Measurements from ENCODE around the gene EIF3D. TPM values are rescaled to one million over a fixed set of nuclear protein-coding genes. Genes with fewer than 3 reads are reported as not detected.
"Not testable (repeated sequence)": the region's sequence is repeated elsewhere in the genome, so short reads cannot be mapped to it uniquely, and the experiment has no call there.

EIF3D gene
- total and polyA plus RNA-seq, 7 experiments from 2014 or later: 163 to 257 (median 222) TPM

GRCh38 chr22:36528341-36528740 lies 625 bp downstream of the EIF3D start:
- peaks cover 13 to 27% (median 24%) of the 10 kb centered on the region in 5 donors for H3K36me3 Mint-ChIP-seq

GRCh38 chr22:36522662-36523061 lies 6.3 kb downstream of the EIF3D start:
- H3K4me1 Mint-ChIP-seq: peaks cover 2 to 19% (median 16%) of the 10 kb centered on the region in 7 donors
- ChIA-PET CTCF (interaction anchor here (0.6 to 1.0 kb wide), 2 partner anchors 9 to 37 kb away, joined by 3 read pairs; no protein-coding TSS in a partner anchor), POLR2A (no interaction called here)
- peaks cover 0 to 3% (median 0%) of the 10 kb centered on the region in 11 donors for H3K9me3 Mint-ChIP-seq
- no peaks in the 10 kb centered on the region for H3K27me3 Mint-ChIP-seq
- H3K4me3 ChIP-seq (ENCODE audit: low read length): no peak overlapping the region
- H3K36me3 Mint-ChIP-seq: peaks cover 10 to 62% (median 41%) of the 10 kb centered on the region in 5 donors
- intact Hi-C loops (cut with micrococcal nuclease): loop anchor here in 1 of 2 donors (10.0 kb wide), 1 partner anchor 962 kb away; the partner anchor contains the start of gene MFNG
- H3K27ac ChIP-seq (ENCODE audit: low read depth, low read length): no peak overlapping the region
- no peak for ATAC-seq
- peaks cover 33 to 93% (median 50%) of the 10 kb centered on the region in 3 experiments for H3K36me3 ChIP-seq (ENCODE audit: control insufficient read depth in 2 of 3, insufficient read depth in 3 of 3, low read length in 3 of 3)
- no peak overlapping the region for H3K4me3 Mint-ChIP-seq
- no peak for DNase-seq
- no peaks in the 10 kb centered on the region for H3K27me3 ChIP-seq (ENCODE audit: control insufficient read depth in 2 of 2, insufficient read depth in 2 of 2, low read length in 2 of 2)
- peaks cover under 1% of the 10 kb centered on the region in 2 donors for H3K4me1 ChIP-seq (ENCODE audit: control insufficient read depth in 2 of 2, insufficient read depth in 2 of 2, low read length in 2 of 2)
- no peak overlapping the region for H3K27ac Mint-ChIP-seq
- H3K9me3 ChIP-seq (ENCODE audit: control insufficient read depth in 2 of 3, low read length in 3 of 3): no peaks in the 10 kb centered on the region

More at GRCh38 chr22:36528341-36528740, 625 bp downstream of the EIF3D start:
- DNase-seq: peak in 1 of 9 donors; percentile 27
- Histone ChIP-seq H3K4me3 (ENCODE audit: low read length) (peak overlapping the region; percentile 81), H3K27ac (ENCODE audit: low read depth, low read length) (peak overlapping the region; percentile 88), H3K4me1 (ENCODE audit: control insufficient read depth in 2 of 2, insufficient read depth in 2 of 2, low read length in 2 of 2) (peaks cover 4 to 12% of the 10 kb centered on the region in 2 donors), H3K27me3 (ENCODE audit: control insufficient read depth in 2 of 2, insufficient read depth in 2 of 2, low read length in 2 of 2) (no peaks in the 10 kb centered on the region), H3K36me3 (ENCODE audit: control insufficient read depth in 2 of 3, insufficient read depth in 3 of 3, low read length in 3 of 3) (peaks cover 11 to 36% (median 22%) of the 10 kb centered on the region in 3 experiments), H3K9me3 (ENCODE audit: control insufficient read depth in 2 of 3, low read length in 3 of 3) (no peaks in the 10 kb centered on the region)
- CTCF ChIA-PET: interaction anchor here (0.6 to 0.7 kb wide), 2 partner anchors 40 to 867 kb away, joined by 3 to 5 read pairs; no protein-coding TSS in a partner anchor
- Mint-ChIP-seq H3K4me1 (peaks cover 10 to 23% (median 21%) of the 10 kb centered on the region in 7 donors), H3K4me3 (peak overlapping the region; percentile 78 to 98 (median 96)), H3K9me3 (peaks cover 0 to 4% (median 0%) of the 10 kb centered on the region in 11 donors), H3K27me3 (peaks cover 0 to 4% (median 0%) of the 10 kb centered on the region in 5 donors), H3K27ac (peak overlapping the region; percentile 94 to 99 (median 98))
- intact Hi-C loops (cut with micrococcal nuclease): loop anchor here (2.0 to 10.0 kb wide), 6 partner anchors 140 to 1228 kb away; partner anchors contain the start of genes GGA1 (in 1 of the 2) and MFNG (in 1 of the 2)
- no peak for ATAC-seq
- POLR2A ChIA-PET: interaction anchor here (1.1 to 3.3 kb wide), 6 partner anchors 17 to 367 kb away, joined by 3 to 22 read pairs (median 7); partner anchors contain the start of genes FOXRED2, IFT27 and TXN2

- Mint-ChIP-seq H3K4me3 (no peak overlapping the region), H3K4me1 (peaks cover 0 to 9% (median under 1%) of the 10 kb centered on the region in 7 donors), H3K27ac (no peak overlapping the region), H3K9me3 (peaks cover 0 to 3% (median 0%) of the 10 kb centered on the region in 11 donors), H3K36me3 (peaks cover 18 to 71% (median 47%) of the 10 kb centered on the region in 5 donors), H3K27me3 (no peaks in the 10 kb centered on the region)
- Histone ChIP-seq H3K27me3 (ENCODE audit: control insufficient read depth in 2 of 2, insufficient read depth in 2 of 2, low read length in 2 of 2) (no peaks in the 10 kb centered on the region), H3K27ac (ENCODE audit: low read depth, low read length) (no peak overlapping the region), H3K36me3 (ENCODE audit: control insufficient read depth in 2 of 3, insufficient read depth in 3 of 3, low read length in 3 of 3) (peaks cover 47 to 100% (median 62%) of the 10 kb centered on the region in 3 experiments), H3K4me3 (ENCODE audit: low read length) (no peak overlapping the region), H3K9me3 (ENCODE audit: control insufficient read depth in 2 of 3, low read length in 3 of 3) (no peaks in the 10 kb centered on the region), H3K4me1 (ENCODE audit: control insufficient read depth in 2 of 2, insufficient read depth in 2 of 2, low read length in 2 of 2) (no peaks in the 10 kb centered on the region)
- POLR2A ChIA-PET: interaction anchor here (0.6 kb wide), 1 partner anchor 141 kb away, joined by 3 read pairs; no protein-coding TSS in a partner anchor
- no peak for DNase-seq
- CTCF ChIA-PET: interaction anchor here (1.5 kb wide), 1 partner anchor 10 kb away, joined by 3 read pairs; no protein-coding TSS in a partner anchor
- no peak for ATAC-seq
- intact Hi-C loops (cut with micrococcal nuclease): loop anchor here in 1 of 2 donors (10.0 kb wide), 1 partner anchor 964 kb away; the partner anchor contains the start of gene MFNG
These were observed 8.5 kb downstream of the EIF3D start for GRCh38 chr22:36520423-36520822.

GRCh38 chr22:36519906-36520305 lies 9.1 kb downstream of the EIF3D start:
- H3K27ac ChIP-seq (ENCODE audit: low read depth, low read length); DNase-seq; H3K9me3 ChIP-seq (ENCODE audit: control insufficient read depth in 2 of 3, low read length in 3 of 3); ATAC-seq; H3K4me1 ChIP-seq (ENCODE audit: control insufficient read depth in 2 of 2, insufficient read depth in 2 of 2, low read length in 2 of 2); H3K27me3 ChIP-seq (ENCODE audit: control insufficient read depth in 2 of 2, insufficient read depth in 2 of 2, low read length in 2 of 2); H3K27me3 Mint-ChIP-seq; H3K9me3 Mint-ChIP-seq; H3K4me3 Mint-ChIP-seq; H3K4me3 ChIP-seq (ENCODE audit: low read length); H3K27ac Mint-ChIP-seq; POLR2A ChIA-PET; H3K4me1 Mint-ChIP-seq: not testable (repeated sequence)
- H3K36me3 Mint-ChIP-seq: peaks cover 17 to 70% (median 47%) of the 10 kb centered on the region in 5 donors
- intact Hi-C loops (cut with micrococcal nuclease): loop anchor here in 1 of 2 donors (10.0 kb wide), 1 partner anchor 965 kb away; the partner anchor contains the start of gene MFNG
- peaks cover 46 to 100% (median 57%) of the 10 kb centered on the region in 3 experiments for H3K36me3 ChIP-seq (ENCODE audit: control insufficient read depth in 2 of 3, insufficient read depth in 3 of 3, low read length in 3 of 3)
- CTCF ChIA-PET: interaction anchor here (1.5 kb wide), 1 partner anchor 9 kb away, joined by 3 read pairs; no protein-coding TSS in a partner anchor

- peak overlapping the region in 1 of 9 donors; percentile 72 for H3K27ac Mint-ChIP-seq
- H3K36me3 Mint-ChIP-seq: peaks cover 31 to 72% (median 50%) of the 10 kb centered on the region in 5 donors
- H3K9me3 Mint-ChIP-seq: no peaks in the 10 kb centered on the region
- Histone ChIP-seq H3K36me3 (ENCODE audit: control insufficient read depth in 2 of 3, insufficient read depth in 3 of 3, low read length in 3 of 3) (peaks cover 34 to 92% (median 52%) of the 10 kb centered on the region in 3 experiments), H3K27me3 (ENCODE audit: control insufficient read depth in 2 of 2, insufficient read depth in 2 of 2, low read length in 2 of 2) (no peaks in the 10 kb centered on the region), H3K4me3 (ENCODE audit: low read length) (no peak overlapping the region), H3K4me1 (ENCODE audit: control insufficient read depth in 2 of 2, insufficient read depth in 2 of 2, low read length in 2 of 2) (no peaks in the 10 kb centered on the region), H3K27ac (ENCODE audit: low read depth, low read length) (no peak overlapping the region), H3K9me3 (ENCODE audit: control insufficient read depth in 2 of 3, low read length in 3 of 3) (no peaks in the 10 kb centered on the region)
- ChIA-PET CTCF (no interaction called here), POLR2A (no interaction called here)
- intact Hi-C loops (cut with micrococcal nuclease): no loop called here
- DNase-seq (no peak), ATAC-seq (no peak)
- no peaks in the 10 kb centered on the region for H3K27me3 Mint-ChIP-seq
- peaks cover 4 to 13% (median 7%) of the 10 kb centered on the region in 7 donors for H3K4me1 Mint-ChIP-seq
- no peak overlapping the region for H3K4me3 Mint-ChIP-seq
These were observed 14.2 kb downstream of the EIF3D start for GRCh38 chr22:36514766-36515165.

GRCh38 chr22:36512991-36513390 lies 16.0 kb downstream of the EIF3D start:
- H3K9me3 ChIP-seq (ENCODE audit: control insufficient read depth in 2 of 3, low read length in 3 of 3): no peaks in the 10 kb centered on the region
- Mint-ChIP-seq H3K4me1 (peaks cover 4 to 13% (median 7%) of the 10 kb centered on the region in 7 donors), H3K27me3 (no peaks in the 10 kb centered on the region), H3K36me3 (peaks cover 31 to 58% (median 49%) of the 10 kb centered on the region in 5 donors), H3K4me3 (no peak overlapping the region), H3K27ac (peak overlapping the region in 2 of 9 donors; percentile 39 to 43), H3K9me3 (no peaks in the 10 kb centered on the region)
- H3K4me3 ChIP-seq (ENCODE audit: low read length): no peak overlapping the region
- ATAC-seq (no peak), DNase-seq (no peak)
- H3K36me3 ChIP-seq (ENCODE audit: control insufficient read depth in 2 of 3, insufficient read depth in 3 of 3, low read length in 3 of 3): peaks cover 31 to 75% (median 39%) of the 10 kb centered on the region in 3 experiments
- H3K27ac ChIP-seq (ENCODE audit: low read depth, low read length): no peak overlapping the region
- no peaks in the 10 kb centered on the region for H3K27me3 ChIP-seq (ENCODE audit: control insufficient read depth in 2 of 2, insufficient read depth in 2 of 2, low read length in 2 of 2)
- H3K4me1 ChIP-seq (ENCODE audit: control insufficient read depth in 2 of 2, insufficient read depth in 2 of 2, low read length in 2 of 2): no peaks in the 10 kb centered on the region
- ChIA-PET CTCF (interaction anchor here (1.2 kb wide), 1 partner anchor 10 kb away, joined by 3 read pairs; no protein-coding TSS in a partner anchor), POLR2A (no interaction called here)
- intact Hi-C loops (cut with micrococcal nuclease): no loop called here

Measured in naive thymus-derived CD4-positive, alpha-beta T cell (primary cell).